GM12874 (cell line): Measurements from ENCODE around the gene WEE2.

Experiments
- TF ChIP-seq, protein P1 (sequence below): IDR thresholded peaks from 2 replicates; pipeline ENCODE4 v1.5.1; 2011; ENCODE audit warnings: low read depth, mild to moderate bottlenecking, control low read depth, low read length, moderate library complexity; ENCODE audit not compliant: insufficient read depth

WEE2 gene

GRCh38 chr7:141695803-141696289 lies 12.3 kb upstream of the WEE2 start:
- TF ChIP-seq, protein P1, sequence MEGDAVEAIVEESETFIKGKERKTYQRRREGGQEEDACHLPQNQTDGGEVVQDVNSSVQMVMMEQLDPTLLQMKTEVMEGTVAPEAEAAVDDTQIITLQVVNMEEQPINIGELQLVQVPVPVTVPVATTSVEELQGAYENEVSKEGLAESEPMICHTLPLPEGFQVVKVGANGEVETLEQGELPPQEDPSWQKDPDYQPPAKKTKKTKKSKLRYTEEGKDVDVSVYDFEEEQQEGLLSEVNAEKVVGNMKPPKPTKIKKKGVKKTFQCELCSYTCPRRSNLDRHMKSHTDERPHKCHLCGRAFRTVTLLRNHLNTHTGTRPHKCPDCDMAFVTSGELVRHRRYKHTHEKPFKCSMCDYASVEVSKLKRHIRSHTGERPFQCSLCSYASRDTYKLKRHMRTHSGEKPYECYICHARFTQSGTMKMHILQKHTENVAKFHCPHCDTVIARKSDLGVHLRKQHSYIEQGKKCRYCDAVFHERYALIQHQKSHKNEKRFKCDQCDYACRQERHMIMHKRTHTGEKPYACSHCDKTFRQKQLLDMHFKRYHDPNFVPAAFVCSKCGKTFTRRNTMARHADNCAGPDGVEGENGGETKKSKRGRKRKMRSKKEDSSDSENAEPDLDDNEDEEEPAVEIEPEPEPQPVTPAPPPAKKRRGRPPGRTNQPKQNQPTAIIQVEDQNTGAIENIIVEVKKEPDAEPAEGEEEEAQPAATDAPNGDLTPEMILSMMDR, result no peak

DNA sequence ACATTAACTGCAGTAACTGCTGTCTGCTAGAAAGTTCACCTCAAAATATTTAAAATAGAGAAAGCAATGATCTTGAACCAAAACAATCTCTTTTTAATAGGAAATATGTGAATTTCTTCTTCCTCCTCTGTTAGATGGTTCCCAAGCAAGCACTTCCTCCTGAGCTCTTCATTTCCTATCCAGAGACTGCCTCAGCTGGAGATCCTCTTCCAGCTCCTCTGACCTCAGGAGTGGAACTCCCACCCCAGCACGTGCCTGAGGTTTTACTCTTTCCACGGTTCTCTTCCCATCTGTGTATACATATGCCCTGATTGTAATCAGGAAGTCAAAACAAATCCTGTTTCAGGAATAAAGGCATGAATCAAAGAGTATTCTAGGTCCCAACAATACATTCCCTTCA lies 11.8 kb upstream of the WEE2 start:
- TF ChIP-seq, protein P1, result no peak

DNA sequence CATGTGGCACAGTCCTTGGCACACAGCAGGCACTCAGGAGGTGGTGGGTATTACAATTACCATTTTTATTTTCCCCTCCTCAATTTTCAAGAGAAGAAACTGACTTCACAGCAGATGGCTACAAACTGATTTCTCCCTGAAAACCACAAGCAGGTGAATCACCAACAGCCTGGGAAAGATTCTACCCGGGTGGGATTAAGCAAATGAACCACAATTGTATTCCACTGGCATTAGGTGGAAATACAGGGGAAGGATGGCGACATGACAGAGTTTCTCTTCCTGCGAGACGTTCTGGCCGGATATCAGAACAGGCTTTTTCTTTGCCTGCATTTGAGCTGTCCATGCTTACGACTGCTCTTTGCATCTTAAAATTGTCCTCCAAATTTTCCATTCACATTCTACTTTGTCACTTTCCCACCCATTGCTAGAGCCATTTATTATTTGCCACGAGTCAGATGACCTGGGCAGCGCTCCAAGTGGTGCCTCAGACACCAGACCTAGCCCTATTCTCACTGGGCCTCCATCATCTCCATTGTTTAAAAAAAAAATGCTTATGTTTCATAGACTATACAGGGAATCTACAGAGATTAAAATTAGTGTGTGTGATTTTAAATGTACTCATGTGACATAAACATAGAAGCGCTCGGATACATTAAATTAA lies 10.8 kb upstream of the WEE2 start:
- TF ChIP-seq, protein P1, result no peak

GRCh38 chr7:141698247-141699015 lies 9.7 kb upstream of the WEE2 start:
- TF ChIP-seq, protein P1, result no peak

DNA sequence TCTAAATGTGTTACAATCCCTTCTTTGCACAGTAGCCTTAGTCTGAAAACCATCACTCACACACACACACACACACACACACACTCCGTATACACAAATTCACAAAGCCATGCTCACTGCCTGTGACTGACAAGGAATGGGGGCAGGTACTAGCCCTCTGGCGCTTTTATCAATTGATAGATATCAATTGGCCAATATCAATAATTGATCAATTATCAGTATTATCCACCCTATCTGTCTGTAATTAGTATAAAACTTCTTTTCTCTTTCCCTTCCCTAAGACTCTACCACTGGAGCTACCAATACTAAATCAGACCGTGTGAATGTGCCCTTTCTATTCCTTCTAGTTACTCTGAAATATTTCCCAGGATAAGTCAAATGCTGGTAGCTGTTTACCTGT lies 8.3 kb upstream of the WEE2 start:
- TF ChIP-seq, protein P1, result no peak

DNA sequence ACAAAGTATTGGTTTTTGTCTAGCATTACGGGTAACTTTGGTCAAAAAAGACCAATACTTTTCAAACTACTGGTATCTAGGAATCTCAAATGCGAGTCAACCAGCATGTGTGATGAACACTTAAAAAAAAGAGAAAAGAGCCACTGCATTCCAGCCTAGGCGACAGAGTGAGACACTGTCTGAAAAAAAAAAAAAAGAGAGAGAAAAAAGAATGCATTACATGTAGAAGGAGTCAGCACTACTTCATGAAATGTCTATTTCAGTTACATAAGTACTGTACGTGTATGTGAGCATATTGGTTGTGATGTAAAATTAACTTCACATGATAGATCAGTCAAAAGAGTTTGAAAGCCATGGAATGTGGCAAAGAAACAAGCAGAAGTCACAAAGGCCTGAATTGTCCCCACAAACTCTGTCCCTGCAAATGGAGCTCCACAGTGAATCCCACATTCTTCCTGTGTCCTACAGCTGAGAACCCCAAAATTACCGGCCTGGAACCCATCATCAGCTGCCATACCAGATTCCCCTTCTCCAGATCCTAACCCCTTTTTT lies 7.8 kb upstream of the WEE2 start:
- TF ChIP-seq, protein P1, result no peak

DNA sequence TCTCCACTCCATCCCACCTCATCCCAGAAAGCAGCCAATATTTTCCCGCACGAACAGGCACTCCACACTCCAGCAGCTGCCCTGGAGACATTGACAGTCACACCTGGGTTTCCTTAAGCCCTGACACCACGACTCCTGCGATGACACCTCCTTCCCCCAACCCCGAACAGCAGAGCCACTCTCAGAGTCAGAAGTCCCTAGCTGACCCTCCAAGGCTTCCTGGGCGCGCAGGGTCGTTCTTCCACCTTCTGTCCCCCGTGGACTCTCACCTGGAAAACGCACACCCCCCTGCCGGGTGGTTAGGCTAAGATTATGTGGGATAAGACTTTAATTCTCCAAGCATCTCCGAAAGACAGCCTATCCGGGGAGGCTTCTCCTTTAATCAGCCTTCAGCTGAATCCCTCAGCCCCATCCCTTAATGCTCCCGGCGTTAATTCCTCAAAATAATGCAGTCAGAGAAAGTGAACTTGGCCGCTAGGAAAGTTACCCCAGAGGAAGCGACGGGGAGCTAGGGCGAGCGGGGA lies 7.2 kb upstream of the WEE2 start:
- TF ChIP-seq, protein P1, result no peak
